Effector memory CD4-positive, alpha-beta T cell (primary cell): ENCODE results near the gene FYCO1.

Experiments used
- DNase-seq, 3 donors: peaks; one replicate each; pipeline ENCODE4 v3.0.0-alpha.2; 2020
- H3K27ac ChIP-seq: 2 replicates; pipeline ENCODE4 v1.7.0; 2013; ENCODE audit warnings: mild to moderate bottlenecking, low read length, moderate library complexity; ENCODE audit not compliant: insufficient read depth, poor library complexity, severe bottlenecking
- H3K27me3 ChIP-seq: replicated peaks from 2 replicates; pipeline ENCODE4 v1.7.0; 2013; ENCODE audit warnings: mild to moderate bottlenecking, low read length; ENCODE audit not compliant: insufficient read depth, control insufficient read depth, poor library complexity, severe bottlenecking
- H3K36me3 ChIP-seq: 2 replicates; pipeline ENCODE4 v1.7.0; 2013; ENCODE audit warnings: mild to moderate bottlenecking, low read length, moderate library complexity; ENCODE audit not compliant: control insufficient read depth, insufficient read depth
- H3K4me1 ChIP-seq: 2 replicates; pipeline ENCODE4 v1.7.0; 2013; ENCODE audit warnings: low read length, mild to moderate bottlenecking; ENCODE audit not compliant: control insufficient read depth, insufficient read depth, poor library complexity, severe bottlenecking
- H3K4me3 ChIP-seq: 2 replicates; pipeline ENCODE4 v1.7.0; 2013; ENCODE audit warnings: low read length, low read depth, mild to moderate bottlenecking; ENCODE audit not compliant: insufficient read depth, poor library complexity, severe bottlenecking
- H3K9me3 ChIP-seq: 2 replicates; pipeline ENCODE4 v1.7.0; 2013; ENCODE audit warnings: mild to moderate bottlenecking, low read length, moderate library complexity; ENCODE audit not compliant: control insufficient read depth

The FYCO1 gene

DNA sequence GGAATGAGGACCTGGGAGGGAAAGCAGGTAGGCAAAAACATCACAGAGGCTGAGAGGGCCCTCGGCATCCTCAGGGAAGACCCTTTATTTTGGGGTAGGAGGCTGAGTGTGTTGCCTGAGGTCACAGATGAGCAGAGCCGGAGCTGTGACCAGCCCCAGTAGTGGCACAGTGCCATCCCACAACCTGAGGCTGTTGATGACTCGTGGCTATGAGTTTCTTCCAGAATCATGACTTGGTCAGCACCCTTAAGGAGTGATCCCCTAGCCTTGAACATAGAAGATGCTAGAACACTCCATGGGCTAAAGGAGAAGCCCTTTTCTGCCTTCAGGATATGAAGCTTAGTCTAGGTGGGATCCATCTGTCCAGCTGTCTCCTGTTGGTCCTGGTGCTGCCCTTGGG lies 71.9 kb downstream of the FYCO1 start:
- Histone ChIP-seq H3K9me3 (no peaks in the 10 kb centered on the region), H3K27me3 (no peaks in the 10 kb centered on the region), H3K4me3 (no peak overlapping the region), H3K27ac (no peak overlapping the region), H3K36me3 (peaks cover 76% of the 10 kb centered on the region), H3K4me1 (no peaks in the 10 kb centered on the region)
- no peak for DNase-seq

DNA sequence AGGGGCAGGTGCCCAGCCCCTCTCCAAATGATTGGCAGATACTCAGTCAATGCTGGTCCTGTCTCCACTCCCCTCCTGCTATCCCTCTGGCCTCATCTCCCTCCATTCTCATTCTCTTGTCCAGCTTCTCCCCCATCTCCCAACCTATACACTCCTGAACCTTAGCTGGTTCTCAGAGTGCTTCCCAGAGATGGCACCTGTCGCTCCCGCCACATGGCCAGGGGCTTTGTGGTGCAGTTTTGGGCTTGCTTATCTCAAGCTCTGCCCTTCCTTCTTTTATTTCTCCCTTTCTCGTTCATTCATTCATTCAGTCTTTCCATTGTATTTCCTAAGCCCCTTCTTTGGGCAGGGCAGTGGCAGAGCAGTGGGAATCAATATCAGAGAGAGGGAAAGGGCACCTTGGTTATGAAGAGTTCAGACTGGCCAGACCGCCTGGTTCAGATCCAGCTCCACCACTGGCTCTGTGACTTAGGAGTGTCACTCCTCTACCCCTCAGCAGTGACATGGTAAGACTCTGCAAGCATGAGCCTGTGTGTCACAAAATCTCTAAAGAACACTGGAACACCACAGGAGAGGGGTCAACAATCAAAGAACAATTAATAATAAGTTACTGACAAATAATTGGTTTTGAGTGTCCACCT lies 72.6 kb downstream of the FYCO1 start:
- no peaks in the 10 kb centered on the region for H3K27me3 ChIP-seq

DNA sequence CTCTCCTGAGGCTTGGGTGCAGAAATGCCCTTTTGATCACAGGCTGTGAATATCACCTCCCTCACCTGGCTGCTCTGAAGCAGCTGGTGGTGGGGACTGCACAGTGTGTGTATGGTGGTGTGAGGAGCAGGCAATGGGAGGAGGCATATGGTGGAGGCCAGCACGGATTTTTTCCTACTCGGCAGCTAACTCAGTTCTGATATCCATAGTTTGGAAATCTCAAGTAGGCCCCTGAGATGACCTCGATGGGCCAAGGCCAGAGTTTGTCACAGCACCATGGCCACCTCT lies 73.6 kb downstream of the FYCO1 start:
- no peaks in the 10 kb centered on the region for H3K9me3 ChIP-seq
- H3K36me3 ChIP-seq = peaks cover 64% of the 10 kb centered on the region
- no peak overlapping the region for H3K27ac ChIP-seq
- no peak overlapping the region for H3K4me3 ChIP-seq
- no peaks in the 10 kb centered on the region for H3K4me1 ChIP-seq
- H3K27me3 ChIP-seq = no peaks in the 10 kb centered on the region
- DNase-seq = no peak

More for the DNA sequence above, 72.6 kb downstream of the FYCO1 start:
- Histone ChIP-seq H3K27ac (no peak overlapping the region), H3K4me3 (no peak overlapping the region), H3K9me3 (no peaks in the 10 kb centered on the region), H3K36me3 (peaks cover 73% of the 10 kb centered on the region), H3K4me1 (no peaks in the 10 kb centered on the region)
- DNase-seq = no peak

DNA sequence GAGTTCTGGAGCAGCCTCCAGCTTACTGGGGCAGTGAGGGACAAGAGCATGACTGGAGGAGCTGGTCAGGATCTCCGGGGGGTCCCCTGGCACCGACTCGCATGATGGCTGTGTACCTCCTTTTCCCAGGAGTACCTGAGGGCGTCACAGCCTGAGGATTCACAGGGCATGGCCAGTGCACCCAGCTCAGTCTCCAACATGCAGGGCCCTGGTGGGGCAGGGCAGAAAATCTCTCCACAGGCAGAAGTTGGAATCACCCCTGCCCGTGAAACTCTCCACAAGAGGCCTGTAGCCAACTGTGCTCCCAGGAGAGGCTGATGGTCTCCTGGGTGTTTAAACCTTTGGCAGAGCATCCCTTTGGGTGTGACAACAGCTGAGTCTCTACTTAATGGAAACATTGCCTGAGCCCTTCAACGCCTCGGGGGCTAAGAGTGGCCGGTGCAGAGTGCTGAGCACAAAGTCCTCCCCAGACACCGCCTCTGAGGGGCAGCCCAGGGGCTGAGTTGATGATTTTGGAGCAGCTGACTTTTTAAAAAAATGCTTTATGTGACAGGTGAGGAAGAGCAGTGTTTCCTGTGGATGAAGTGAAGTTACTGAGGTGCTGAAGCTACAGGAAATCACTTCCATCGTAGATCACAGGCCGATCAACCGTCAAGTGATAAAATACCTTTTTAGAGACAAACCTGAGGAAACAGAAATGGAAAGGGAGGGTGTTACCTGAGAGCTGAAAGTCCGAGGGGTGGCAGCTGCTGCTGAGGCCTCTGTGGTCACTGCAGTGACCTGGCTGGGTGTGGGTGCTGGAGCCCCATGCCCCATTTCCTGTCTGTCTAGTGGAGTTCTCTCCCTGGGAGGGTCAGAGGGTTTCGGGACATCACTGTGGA lies 74.2 kb downstream of the FYCO1 start:
- Histone ChIP-seq H3K27ac (no peak overlapping the region), H3K27me3 (no peaks in the 10 kb centered on the region), H3K9me3 (no peaks in the 10 kb centered on the region), H3K4me3 (no peak overlapping the region), H3K4me1 (no peaks in the 10 kb centered on the region), H3K36me3 (peaks cover 62% of the 10 kb centered on the region)
- DNase-seq = no peak

DNA sequence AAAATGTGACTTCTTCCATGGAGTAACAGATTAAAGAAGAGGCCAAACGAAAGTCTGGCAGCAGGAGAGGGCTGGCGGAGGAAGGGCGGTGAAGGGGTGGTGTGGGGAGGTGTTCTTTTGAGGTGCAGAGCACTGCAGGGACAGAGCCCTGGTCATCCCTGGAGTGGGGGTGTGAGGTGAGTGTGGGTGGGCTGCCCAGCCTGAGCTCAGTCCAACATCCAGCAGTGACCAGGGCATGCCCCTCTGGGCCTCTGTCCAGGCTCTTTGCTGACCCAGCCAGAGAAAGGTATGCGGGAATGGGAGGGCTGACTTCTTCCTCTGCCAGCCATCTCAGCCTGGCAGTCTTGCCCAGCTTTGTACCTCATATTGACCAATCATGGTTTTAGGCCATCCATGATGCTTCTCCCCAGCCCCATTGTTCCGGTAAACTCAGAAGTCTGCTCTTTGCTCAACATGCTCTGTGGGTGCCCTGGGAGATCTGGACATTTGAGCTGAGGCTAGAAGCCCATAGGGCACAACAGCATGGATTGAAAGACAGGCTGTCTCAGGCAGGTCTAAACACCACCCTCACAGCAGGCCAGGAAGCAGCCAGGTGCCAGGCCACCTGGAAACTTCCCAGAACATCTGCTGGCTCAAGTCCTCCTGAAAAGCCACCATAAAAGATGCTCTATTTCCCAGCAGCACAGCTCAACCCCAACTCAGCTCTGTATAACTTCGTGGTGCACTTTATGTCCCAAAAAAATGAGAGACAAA lies 78.3 kb downstream of the FYCO1 start:
- Histone ChIP-seq H3K9me3 (no peaks in the 10 kb centered on the region), H3K36me3 (peaks cover 36% of the 10 kb centered on the region), H3K4me1 (peaks cover 18% of the 10 kb centered on the region), H3K27me3 (no peaks in the 10 kb centered on the region), H3K4me3 (no peak overlapping the region), H3K27ac (no peak overlapping the region)
- DNase-seq = no peak

DNA sequence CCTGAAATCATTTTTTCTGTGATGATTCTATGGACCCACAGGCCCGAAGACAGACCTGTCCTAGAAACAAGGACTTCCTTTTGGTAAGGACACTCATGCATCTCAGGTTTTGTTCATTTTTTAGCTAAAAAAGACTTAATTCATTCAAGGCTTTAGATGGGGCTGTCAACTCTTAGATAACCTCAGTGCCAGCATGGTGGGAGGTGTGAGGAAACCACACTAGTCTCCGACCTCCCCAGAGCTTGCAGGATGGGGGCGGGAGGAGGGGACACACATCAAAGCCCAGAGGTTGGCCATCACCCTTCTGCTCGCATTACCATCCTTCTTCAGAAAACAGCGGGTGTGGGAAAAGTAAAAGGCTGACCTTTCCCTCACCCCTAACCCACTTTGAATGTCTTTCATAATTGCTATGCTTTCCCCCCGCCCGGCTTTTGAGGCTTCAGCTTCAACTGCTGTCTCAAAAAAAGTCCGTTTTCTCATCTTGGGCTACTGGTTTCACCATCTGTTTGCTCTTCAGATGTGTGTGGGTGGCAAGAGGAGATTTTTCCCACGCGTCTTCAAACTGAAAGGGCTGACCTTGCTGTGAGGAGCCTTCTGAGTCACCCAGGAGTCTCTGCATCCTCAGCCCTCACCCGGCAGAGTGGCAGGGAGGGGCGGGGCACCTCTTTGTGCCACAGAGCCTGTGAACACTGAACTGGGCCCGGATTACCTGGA lies 79.9 kb downstream of the FYCO1 start:
- Histone ChIP-seq H3K27ac (peak overlapping the region; percentile 33), H3K4me3 (peak overlapping the region; percentile 44), H3K4me1 (peaks cover 22% of the 10 kb centered on the region), H3K36me3 (peaks cover 21% of the 10 kb centered on the region), H3K27me3 (no peaks in the 10 kb centered on the region), H3K9me3 (no peaks in the 10 kb centered on the region)
- peak; percentile 54 to 61 (median 59) for DNase-seq

DNA sequence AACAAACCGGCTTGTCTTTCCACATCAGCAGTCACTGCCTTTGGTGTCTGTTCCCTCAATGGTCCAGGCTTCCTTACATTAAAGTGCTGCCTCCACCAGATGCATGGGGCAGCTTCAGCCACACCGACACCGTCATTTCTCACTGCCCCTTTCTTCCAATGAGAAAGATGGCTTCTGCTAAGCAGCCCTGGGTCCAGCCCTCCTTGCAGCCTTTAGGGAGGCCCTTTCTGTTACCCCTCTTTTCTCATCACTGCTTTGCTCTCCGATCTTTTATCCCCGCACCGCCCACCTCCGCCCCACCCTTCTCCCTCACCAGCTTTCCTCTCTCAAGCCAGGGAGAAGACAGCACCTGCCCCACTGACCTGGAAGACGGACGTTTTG lies 80.6 kb downstream of the FYCO1 start:
- Histone ChIP-seq H3K27me3 (no peaks in the 10 kb centered on the region), H3K4me1 (peaks cover 22% of the 10 kb centered on the region), H3K36me3 (peaks cover 16% of the 10 kb centered on the region), H3K4me3 (peak overlapping the region; percentile 44), H3K9me3 (no peaks in the 10 kb centered on the region), H3K27ac (peak overlapping the region; percentile 33)
- DNase-seq = no peak

DNA sequence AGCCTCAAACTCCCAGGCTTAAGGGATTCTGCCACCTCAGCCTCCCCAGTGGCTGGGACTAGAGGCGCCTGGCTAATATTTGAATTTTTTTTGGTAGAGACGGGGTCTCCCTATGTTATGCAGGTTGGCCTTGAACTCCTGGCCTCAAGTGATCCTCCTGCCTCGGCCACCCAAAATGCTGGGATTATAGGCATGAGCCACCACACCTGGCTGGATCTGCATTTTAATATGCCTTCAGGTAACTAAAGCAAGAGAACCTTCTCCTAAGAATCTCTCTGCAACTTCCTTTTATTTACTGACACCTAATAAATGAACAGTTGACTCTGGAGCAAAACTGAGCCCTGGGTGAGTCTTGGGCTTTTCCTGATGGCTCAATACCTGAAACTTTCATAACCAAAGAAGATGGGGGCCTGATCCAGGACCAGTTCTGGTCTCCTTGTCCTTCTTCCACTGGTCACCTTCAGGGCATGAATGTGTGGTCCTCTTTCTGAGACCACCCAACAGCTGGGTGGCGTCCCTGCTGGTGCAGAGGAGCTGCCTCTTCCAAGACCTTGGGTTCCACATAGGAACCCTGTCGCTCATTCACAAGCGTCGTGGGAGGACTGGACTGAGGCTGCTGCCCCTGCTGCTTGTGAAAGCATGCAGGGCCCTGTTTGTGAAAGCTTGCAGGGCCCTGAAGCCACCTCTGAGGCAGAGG lies 81.1 kb downstream of the FYCO1 start:
- peaks cover 12% of the 10 kb centered on the region for H3K36me3 ChIP-seq
- no peak overlapping the region for H3K4me3 ChIP-seq
- no peak for DNase-seq
- H3K27me3 ChIP-seq = no peaks in the 10 kb centered on the region
- H3K27ac ChIP-seq = no peak overlapping the region
- H3K4me1 ChIP-seq = peaks cover 22% of the 10 kb centered on the region
- H3K9me3 ChIP-seq = no peaks in the 10 kb centered on the region

DNA sequence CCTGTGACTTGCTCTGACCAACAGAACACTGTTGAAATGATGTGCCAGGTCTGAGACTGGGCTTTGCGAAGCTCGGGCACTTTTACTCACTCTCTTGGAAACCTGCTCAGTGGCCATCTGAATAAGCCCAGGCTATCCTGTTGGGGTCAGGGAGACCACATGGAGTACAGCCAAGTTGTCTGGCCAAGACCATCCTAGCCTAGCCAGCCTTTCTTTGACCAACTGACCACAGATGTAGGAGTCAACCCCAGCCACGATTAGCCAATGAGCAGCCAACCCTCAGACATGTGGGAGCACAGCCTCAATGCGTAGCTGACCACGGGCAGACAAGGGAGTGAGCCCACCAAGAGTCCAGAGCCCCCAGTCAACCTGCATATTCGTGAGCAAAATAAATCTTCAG lies 83.2 kb downstream of the FYCO1 start:
- H3K36me3 ChIP-seq = no peaks in the 10 kb centered on the region
- no peaks in the 10 kb centered on the region for H3K27me3 ChIP-seq
- DNase-seq = no peak
- H3K4me3 ChIP-seq = no peak overlapping the region
- H3K4me1 ChIP-seq = peaks cover 35% of the 10 kb centered on the region
- no peaks in the 10 kb centered on the region for H3K9me3 ChIP-seq
- H3K27ac ChIP-seq = no peak overlapping the region
